HG03103 (cell line): ENCODE measurements around the gene GRIK1.

ENCODE experiments used
- ATAC-seq: cut with Tn5 transposase; IDR thresholded peaks from one replicate; pipeline ENCODE4 v1.9.1; 2021; ENCODE audit warnings: low read depth; ENCODE audit not compliant: unreplicated experiment

Gene GRIK1

GRCh38 chr21:29680273-29680672 is 259.5 kb downstream of the GRIK1 start:
- ATAC-seq: no peak

GRCh38 chr21:29678626-29679025 is 261.2 kb downstream of the GRIK1 start:
- ATAC-seq: no peak

- peak; percentile 77 for ATAC-seq
Measured at GRCh38 chr21:29677326-29677725, 262.5 kb downstream of the GRIK1 start.

GRCh38 chr21:29676395-29676794 is 263.4 kb downstream of the GRIK1 start:
- no peak for ATAC-seq

- no peak for ATAC-seq
Measured at GRCh38 chr21:29675451-29675850, 264.3 kb downstream of the GRIK1 start.

GRCh38 chr21:29674343-29674742 is 265.5 kb downstream of the GRIK1 start:
- ATAC-seq: no peak

GRCh38 chr21:29673096-29673610 is 266.6 kb downstream of the GRIK1 start:
- ATAC-seq: no peak

- ATAC-seq: no peak
Measured at GRCh38 chr21:29671728-29672127, 268.1 kb downstream of the GRIK1 start.

- ATAC-seq: no peak
Measured at GRCh38 chr21:29670228-29670627, 269.6 kb downstream of the GRIK1 start.

GRCh38 chr21:29669416-29669815 is 270.4 kb downstream of the GRIK1 start:
- no peak for ATAC-seq

GRCh38 chr21:29667651-29668050 is 272.1 kb downstream of the GRIK1 start:
- ATAC-seq: no peak

GRCh38 chr21:29664615-29665014 is 275.2 kb downstream of the GRIK1 start:
- no peak for ATAC-seq

- ATAC-seq: no peak
Measured at GRCh38 chr21:29661672-29662442, 277.9 kb downstream of the GRIK1 start.

- ATAC-seq: no peak
Measured at GRCh38 chr21:29660047-29660720, 279.6 kb downstream of the GRIK1 start.

- no peak for ATAC-seq
Measured at GRCh38 chr21:29658934-29659203, 280.9 kb downstream of the GRIK1 start.

GRCh38 chr21:29658177-29658933 is 281.4 kb downstream of the GRIK1 start:
- ATAC-seq: no peak

GRCh38 chr21:29657240-29657989 is 282.4 kb downstream of the GRIK1 start:
- ATAC-seq: no peak

- ATAC-seq: no peak
Measured at GRCh38 chr21:29656504-29657239, 283.1 kb downstream of the GRIK1 start.

GRCh38 chr21:29655577-29655976 is 284.2 kb downstream of the GRIK1 start:
- ATAC-seq: no peak

GRCh38 chr21:29654855-29655254 is 284.9 kb downstream of the GRIK1 start:
- ATAC-seq: no peak
